ENCODE measurements around the gene ADAMTSL3.

GRCh38 chr15:84001655-84002054 is 347.7 kb downstream of the ADAMTSL3 start:
- TF ChIP-seq POLR2AphosphoS5 (IDR thresholded peaks at IDR 0.05; ENCODE audit: low read depth, low read length) (no peak), REST (IDR thresholded peaks at IDR 0.05; ENCODE audit: insufficient read depth in 1 of 2, low read depth in 2 of 2, low read length in 2 of 2) (no peak)

All from PFSK-1 (cell line).